HepG2 (cell line): ENCODE results near the gene MEX3C. TPM values are rescaled to one million over a fixed set of nuclear protein-coding genes. Genes with fewer than 3 reads are reported as not detected.

Experiments used
- ATAC-seq: fragments of 200-7000 bp; cut with Tn5 transposase; 3 replicates; pipeline ENCODE4 v1.9.1; 2020; ENCODE audit warnings: mild to moderate bottlenecking, moderate library complexity
- BruUV-seq: library from RNA; stranded (reverse); fragments of 400-500 nt; replicated peaks from 2 replicates; lab custom pipeline; 2021; lab: Mats Ljungman, UMichigan
- CTCF ChIA-PET: fragments of 300-600 bp; formaldehyde crosslinking; extraction: SDS; loops from one replicate; lab custom pipeline; 2021; ENCODE audit warnings: low total read pairs, inconsistent platforms, low intra/inter-chr PET ratio; lab: Yijun Ruan, JAX
- POLR2A ChIA-PET: fragments of 350-600 bp; sonication (Branson Sonifier 250); formaldehyde crosslinking; loops from one replicate; lab custom pipeline; 2020; ENCODE audit warnings: antibody characterized with exemption, inconsistent platforms; lab: Yijun Ruan, JAX
- DNase-seq: peaks from one replicate; pipeline ENCODE4 v3.0.0-alpha.2; 2015; ENCODE audit warnings: low spot score
- FAIRE-seq: peaks from 3 replicates; lab custom pipeline; 2011; peaks lifted over from hg19 to GRCh38; lab: Jason Lieb, UNC
- H2AFZ ChIP-seq: one replicate; pipeline ENCODE4 v1.6.1; 2011; ENCODE audit warnings: low read length, inconsistent platforms
- H3K27ac ChIP-seq: fragments of 300-600 bp; 3 replicates; pipeline ENCODE4 v1.8.0; 2011; ENCODE audit warnings: mixed run types, mild to moderate bottlenecking, mixed read lengths, low read length, inconsistent platforms; ENCODE audit not compliant: insufficient read depth; ENCODE audit errors: extremely low read length
- H3K27me3 ChIP-seq, 2 experiments: fragments of 200-600 bp in 1 of 2; 2 replicates in 1 of 2; 3 replicates in 1 of 2; pipeline versions ENCODE4 v1.6.0 to v1.8.0; 2011; ENCODE audit warnings: low read length in 2 of 2, mild to moderate bottlenecking in 2 of 2, moderate library complexity in 2 of 2, inconsistent platforms in 1 of 2; ENCODE audit not compliant: insufficient read depth in 2 of 2, control insufficient read depth in 1 of 2
- H3K36me3 ChIP-seq, 2 experiments: fragments of 200-600 bp in 1 of 2; replicated peaks in 1 of 2; 2 replicates in 1 of 2; 3 replicates in 1 of 2; pipeline versions ENCODE4 v1.5.1 to v1.8.0; 2011; ENCODE audit warnings: low read length in 2 of 2, inconsistent platforms in 1 of 2; ENCODE audit not compliant: insufficient read depth in 2 of 2, control insufficient read depth in 1 of 2
- H3K4me1 ChIP-seq: 2 replicates; pipeline ENCODE4 v1.5.1; 2012; ENCODE audit warnings: low read length, inconsistent platforms; ENCODE audit not compliant: insufficient read depth
- H3K4me2 ChIP-seq: 2 replicates; pipeline ENCODE4 v1.6.0; 2011; ENCODE audit warnings: low read depth, low read length, inconsistent platforms
- H3K4me3 ChIP-seq, 3 experiments: fragments of 200-600 bp in 1 of 3; sonication (generic), shearing (Covaris generic) in 1 of 3; replicated peaks in 1 of 3; 2 replicates each; pipeline ENCODE4 v1.5.1; 2011 to 2016; ENCODE audit warnings: low read length in 3 of 3, inconsistent platforms in 2 of 3, low read depth in 2 of 3, mild to moderate bottlenecking in 2 of 3, control low read depth in 1 of 3, mixed read lengths in 1 of 3; ENCODE audit not compliant: insufficient read depth in 1 of 3
- H3K79me2 ChIP-seq: one replicate; pipeline ENCODE4 v1.6.1; 2011; ENCODE audit warnings: low read length, inconsistent platforms; ENCODE audit not compliant: insufficient read depth
- H3K9ac ChIP-seq: 2 replicates; pipeline ENCODE4 v1.6.0; 2011; ENCODE audit warnings: mild to moderate bottlenecking, low read depth, low read length, inconsistent platforms; ENCODE audit not compliant: insufficient read depth
- H3K9me3 ChIP-seq: 2 replicates; pipeline ENCODE4 v1.5.1; 2012; ENCODE audit warnings: mild to moderate bottlenecking, low read length
- H4K20me1 ChIP-seq: 2 replicates; pipeline ENCODE4 v1.6.0; 2011; ENCODE audit warnings: inconsistent platforms, mild to moderate bottlenecking, low read length, moderate library complexity; ENCODE audit not compliant: insufficient read depth
- WGBS: methylation state at CpG from one replicate; pipeline ENCODE4 v1.1.6; 2017; ENCODE audit warnings: low lambda C conversion rate; 5-methylcytosine and 5-hydroxymethylcytosine counted together
- in situ Hi-C: cut with HindIII; loops from 2 replicates; pipeline ENCODE4 v1.10.0; 2017; ENCODE audit warnings: low pct_unique_long_range_greater_than_20kb; ENCODE audit not compliant: extremely low pct_ligation_motif_present
- intact Hi-C: fragments of 100-400 bp; cut with micrococcal nuclease; formaldehyde crosslinking; loops from one replicate; pipeline ENCODE4 v1.10.0; 2022; ENCODE audit not compliant: unreplicated experiment
- polyA plus RNA-seq, 8 experiments: library from polyadenylated mRNA; depleted of rRNA in 3 of 8; stranded (reverse) in 7 of 8; unstranded in 1 of 8; fragments of >200 nt; fragmentation: Illumina TruSeq in 4 of 8; extraction: Trizol in 4 of 8; gene quantifications; 2 replicates each; pipeline versions ENCODE4 v1.2.1 to v1.2.3, GENCODE V29; 2011 to 2016; ENCODE audit warnings: low read depth in 4 of 8, missing spikeins in 1 of 8, mixed read lengths in 1 of 8; ENCODE audit not compliant: insufficient read depth in 1 of 8
- total RNA-seq, 5 experiments: library from RNA; depleted of rRNA; stranded (reverse); fragments of >200 nt; fragmentation: Illumina TruSeq; extraction: Trizol; gene quantifications; 2 replicates each; pipeline ENCODE4 v1.2.3, GENCODE V29; 2016; ENCODE audit warnings: low read depth in 1 of 5
- TF ChIP-seq, protein P1 (sequence below): sonication (generic); formaldehyde crosslinking; IDR thresholded peaks from 2 replicates; pipeline ENCODE4 v1.4.0; 2020; ENCODE audit warnings: missing genetic modification reagents
- TF ChIP-seq, protein P2 (sequence below): sonication (generic); formaldehyde crosslinking; IDR thresholded peaks from 2 replicates; pipeline ENCODE4 v1.8.1; 2023; ENCODE audit warnings: mild to moderate bottlenecking, inconsistent platforms, moderate library complexity, missing genetic modification reagents, borderline replicate concordance
- TF ChIP-seq, protein P3 (sequence below): sonication (generic); formaldehyde crosslinking; IDR thresholded peaks from 2 replicates; pipeline ENCODE4 v1.5.0; 2020; ENCODE audit warnings: mild to moderate bottlenecking, missing genetic modification reagents
- TF ChIP-seq, protein P4 (sequence below): sonication (generic); formaldehyde crosslinking; IDR thresholded peaks from 2 replicates; pipeline ENCODE4 v1.5.0; 2020; ENCODE audit warnings: missing genetic modification reagents

MEX3C gene
- total and polyA plus RNA-seq, 2 of the 13 experiments (the other 11 are each of a cell fraction or from before 2014, with no cell fraction given): 34.8 to 36.4 TPM

DNA sequence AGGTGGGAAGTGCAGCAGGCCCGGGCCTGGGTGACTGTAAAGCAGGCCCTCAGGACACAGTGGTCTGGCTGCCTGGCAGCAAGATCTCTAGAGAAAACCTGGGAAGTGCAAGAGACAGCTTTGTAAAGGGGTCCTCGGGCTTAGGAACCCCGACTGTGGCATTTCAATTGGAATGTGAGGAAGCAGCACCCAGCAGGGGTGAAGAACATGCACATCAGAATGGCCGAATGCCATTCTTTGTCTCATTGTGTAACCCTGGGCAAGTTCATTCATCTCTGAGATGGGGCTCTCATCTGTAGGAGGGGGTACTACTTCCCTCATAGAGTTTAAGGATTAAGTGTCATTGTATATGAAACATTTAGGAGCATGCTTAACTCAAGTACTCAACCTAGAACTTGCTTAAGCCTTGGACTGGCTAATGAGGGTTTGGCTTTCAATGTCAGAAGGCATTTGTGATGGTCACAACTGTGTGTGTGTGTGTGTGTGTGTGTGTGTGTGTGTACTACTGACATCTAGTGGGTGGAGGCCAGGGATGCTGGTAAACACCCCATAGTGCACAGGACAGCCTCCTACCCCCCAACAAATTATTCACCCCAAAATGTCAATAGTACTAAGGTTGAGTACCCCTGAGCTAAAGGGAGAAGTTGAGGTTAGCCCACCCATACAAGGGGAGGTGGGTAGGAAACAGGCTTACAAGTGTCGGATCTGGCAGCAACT lies 29.3 kb downstream of the MEX3C start:
- H2AFZ ChIP-seq: no peak overlapping the region
- H3K79me2 ChIP-seq: no peaks in the 10 kb centered on the region
- no peaks in the 10 kb centered on the region for H3K9me3 ChIP-seq
- H3K4me1 ChIP-seq: no peaks in the 10 kb centered on the region
- no peak overlapping the region for H3K4me3 ChIP-seq
- DNase-seq: no peak
- intact Hi-C loops: no loop called here
- BruUV-seq: no TSS peak
- no peak for FAIRE-seq
- no peak overlapping the region for H3K27ac ChIP-seq
- no peaks in the 10 kb centered on the region for H3K27me3 ChIP-seq
- POLR2A ChIA-PET: no interaction called here
- no peak overlapping the region for H3K9ac ChIP-seq
- CTCF ChIA-PET: no interaction called here
- ATAC-seq: no peak; the same call in 1 of the 3 replicates
- no peaks in the 10 kb centered on the region for H3K36me3 ChIP-seq
- TF ChIP-seq, protein P1, sequence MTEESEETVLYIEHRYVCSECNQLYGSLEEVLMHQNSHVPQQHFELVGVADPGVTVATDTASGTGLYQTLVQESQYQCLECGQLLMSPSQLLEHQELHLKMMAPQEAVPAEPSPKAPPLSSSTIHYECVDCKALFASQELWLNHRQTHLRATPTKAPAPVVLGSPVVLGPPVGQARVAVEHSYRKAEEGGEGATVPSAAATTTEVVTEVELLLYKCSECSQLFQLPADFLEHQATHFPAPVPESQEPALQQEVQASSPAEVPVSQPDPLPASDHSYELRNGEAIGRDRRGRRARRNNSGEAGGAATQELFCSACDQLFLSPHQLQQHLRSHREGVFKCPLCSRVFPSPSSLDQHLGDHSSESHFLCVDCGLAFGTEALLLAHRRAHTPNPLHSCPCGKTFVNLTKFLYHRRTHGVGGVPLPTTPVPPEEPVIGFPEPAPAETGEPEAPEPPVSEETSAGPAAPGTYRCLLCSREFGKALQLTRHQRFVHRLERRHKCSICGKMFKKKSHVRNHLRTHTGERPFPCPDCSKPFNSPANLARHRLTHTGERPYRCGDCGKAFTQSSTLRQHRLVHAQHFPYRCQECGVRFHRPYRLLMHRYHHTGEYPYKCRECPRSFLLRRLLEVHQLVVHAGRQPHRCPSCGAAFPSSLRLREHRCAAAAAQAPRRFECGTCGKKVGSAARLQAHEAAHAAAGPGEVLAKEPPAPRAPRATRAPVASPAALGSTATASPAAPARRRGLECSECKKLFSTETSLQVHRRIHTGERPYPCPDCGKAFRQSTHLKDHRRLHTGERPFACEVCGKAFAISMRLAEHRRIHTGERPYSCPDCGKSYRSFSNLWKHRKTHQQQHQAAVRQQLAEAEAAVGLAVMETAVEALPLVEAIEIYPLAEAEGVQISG (CRISPR knock-in tag): peak; percentile 46; the same call in 1 of the 2 replicates
- TF ChIP-seq, protein P2, sequence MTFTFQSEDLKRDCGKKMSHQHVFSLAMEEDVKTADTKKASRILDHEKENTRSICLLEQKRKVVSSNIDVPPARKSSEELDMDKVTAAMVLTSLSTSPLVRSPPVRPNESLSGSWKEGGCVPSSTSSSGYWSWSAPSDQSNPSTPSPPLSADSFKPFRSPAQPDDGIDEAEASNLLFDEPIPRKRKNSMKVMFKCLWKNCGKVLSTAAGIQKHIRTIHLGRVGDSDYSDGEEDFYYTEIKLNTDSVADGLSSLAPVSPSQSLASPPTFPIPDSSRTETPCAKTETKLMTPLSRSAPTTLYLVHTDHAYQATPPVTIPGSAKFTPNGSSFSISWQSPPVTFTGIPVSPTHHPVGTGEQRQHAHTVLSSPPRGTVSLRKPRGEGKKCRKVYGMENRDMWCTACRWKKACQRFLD (CRISPR knock-in tag): no peak
- TF ChIP-seq, protein P3, sequence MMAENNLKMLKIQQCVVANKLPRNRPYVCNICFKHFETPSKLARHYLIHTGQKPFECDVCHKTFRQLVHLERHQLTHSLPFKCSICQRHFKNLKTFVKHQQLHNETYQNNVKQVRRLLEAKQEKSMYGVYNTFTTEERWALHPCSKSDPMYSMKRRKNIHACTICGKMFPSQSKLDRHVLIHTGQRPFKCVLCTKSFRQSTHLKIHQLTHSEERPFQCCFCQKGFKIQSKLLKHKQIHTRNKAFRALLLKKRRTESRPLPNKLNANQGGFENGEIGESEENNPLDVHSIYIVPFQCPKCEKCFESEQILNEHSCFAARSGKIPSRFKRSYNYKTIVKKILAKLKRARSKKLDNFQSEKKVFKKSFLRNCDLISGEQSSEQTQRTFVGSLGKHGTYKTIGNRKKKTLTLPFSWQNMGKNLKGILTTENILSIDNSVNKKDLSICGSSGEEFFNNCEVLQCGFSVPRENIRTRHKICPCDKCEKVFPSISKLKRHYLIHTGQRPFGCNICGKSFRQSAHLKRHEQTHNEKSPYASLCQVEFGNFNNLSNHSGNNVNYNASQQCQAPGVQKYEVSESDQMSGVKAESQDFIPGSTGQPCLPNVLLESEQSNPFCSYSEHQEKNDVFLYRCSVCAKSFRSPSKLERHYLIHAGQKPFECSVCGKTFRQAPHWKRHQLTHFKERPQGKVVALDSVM (CRISPR knock-in tag): no peak
- TF ChIP-seq, protein P4, sequence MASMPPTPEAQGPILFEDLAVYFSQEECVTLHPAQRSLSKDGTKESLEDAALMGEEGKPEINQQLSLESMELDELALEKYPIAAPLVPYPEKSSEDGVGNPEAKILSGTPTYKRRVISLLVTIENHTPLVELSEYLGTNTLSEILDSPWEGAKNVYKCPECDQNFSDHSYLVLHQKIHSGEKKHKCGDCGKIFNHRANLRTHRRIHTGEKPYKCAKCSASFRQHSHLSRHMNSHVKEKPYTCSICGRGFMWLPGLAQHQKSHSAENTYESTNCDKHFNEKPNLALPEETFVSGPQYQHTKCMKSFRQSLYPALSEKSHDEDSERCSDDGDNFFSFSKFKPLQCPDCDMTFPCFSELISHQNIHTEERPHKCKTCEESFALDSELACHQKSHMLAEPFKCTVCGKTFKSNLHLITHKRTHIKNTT (CRISPR knock-in tag): no peak
- TF ChIP-seq, all 625 proteins: peak for 1
- 83% methylated on average over 4 of the region's 5 CpGs for WGBS
- Histone ChIP-seq H3K4me2 (no peak overlapping the region), H4K20me1 (no peaks in the 10 kb centered on the region)
- in situ Hi-C loops: no loop called here
